NCI-H146 (cell line): ENCODE measurements around the gene EHBP1L1.

Experiments used
- DNase-seq: peaks from one replicate; lab custom pipeline; 2025; lab: John Stamatoyannopoulos, UW

Gene EHBP1L1

GRCh38 chr11:65575568-65576231 is at the start of gene EHBP1L1:
TSS of gene EHBP1L1 (plus strand) at chr11:65576053. CDS start at chr11:65576303, 250 bp downstream.
- peak; percentile 65 for DNase-seq

- DNase-seq: no peak
These were observed 49.1 kb upstream of the EHBP1L1 start for GRCh38 chr11:65526744-65527143.

GRCh38 chr11:65528819-65529350 is 47.0 kb upstream of the EHBP1L1 start:
- no peak for DNase-seq

GRCh38 chr11:65529475-65530156 is 46.2 kb upstream of the EHBP1L1 start:
- DNase-seq: no peak

- DNase-seq: no peak
These were observed 45.7 kb upstream of the EHBP1L1 start for GRCh38 chr11:65530157-65530496.

- no peak for DNase-seq
These were observed 43.3 kb upstream of the EHBP1L1 start for GRCh38 chr11:65532388-65533064.

- no peak for DNase-seq
These were observed 40.8 kb upstream of the EHBP1L1 start for GRCh38 chr11:65535102-65535501.

GRCh38 chr11:65536412-65537295 is 39.2 kb upstream of the EHBP1L1 start:
- DNase-seq: no peak

- no peak for DNase-seq
These were observed 38.6 kb upstream of the EHBP1L1 start for GRCh38 chr11:65537296-65537597.

GRCh38 chr11:65537620-65538231 is 38.1 kb upstream of the EHBP1L1 start:
- no peak for DNase-seq

- no peak for DNase-seq
These were observed 37.5 kb upstream of the EHBP1L1 start for GRCh38 chr11:65538232-65538914.

- no peak for DNase-seq
These were observed 36.7 kb upstream of the EHBP1L1 start for GRCh38 chr11:65538915-65539743.

GRCh38 chr11:65539744-65540289 is 36.0 kb upstream of the EHBP1L1 start:
- no peak for DNase-seq

- peak; percentile 37 for DNase-seq
These were observed 35.4 kb upstream of the EHBP1L1 start for GRCh38 chr11:65540290-65541092.

- DNase-seq: no peak
These were observed 34.5 kb upstream of the EHBP1L1 start for GRCh38 chr11:65541093-65541982.

GRCh38 chr11:65542738-65543390 is 33.0 kb upstream of the EHBP1L1 start:
- DNase-seq: no peak

GRCh38 chr11:65545853-65546216 is 30.0 kb upstream of the EHBP1L1 start:
- DNase-seq: no peak
